GM12892 (cell line): ENCODE measurements around the gene LLGL1.

Source experiments
- POLR2A ChIP-seq: IDR thresholded peaks from 2 replicates; pipeline ENCODE4 v1.6.1; 2011; ENCODE audit warnings: low read depth, low read length, control low read depth
- POLR2AphosphoS5 ChIP-seq: IDR thresholded peaks from 2 replicates; pipeline ENCODE4 v1.6.1; 2011; ENCODE audit warnings: low read depth, low read length, control low read depth
- TAF1 ChIP-seq: IDR thresholded peaks from 2 replicates; pipeline ENCODE4 v1.6.1; 2011; ENCODE audit warnings: low read depth, mild to moderate bottlenecking, control low read depth, low read length, borderline replicate concordance

- TF ChIP-seq POLR2A = no peak
- no peak for TF ChIP-seq POLR2AphosphoS5
- no peak for TF ChIP-seq TAF1
Measured at GRCh38 chr17:18254888-18255649, 29.6 kb downstream of the LLGL1 start.
